Measurements from ENCODE around the gene TSEN54. TPM values are rescaled to one million over a fixed set of nuclear protein-coding genes. Genes with fewer than 3 reads are reported as not detected.
A peak's percentile ranks its signal among the peaks of the same experiment; 100 is the strongest.

Gene TSEN54
- 65.3 TPM for polyA plus RNA-seq
- long read RNA-seq, donor 1, transcript TSEN54-201 (11 exons, 1,944 nt), result major isoform, 5 of 6 reads
- long read RNA-seq, donor 1, partial matches to known transcripts, result 0 of 6 reads
- long read RNA-seq, donor 1, other reads (novel, unspliced or antisense), result 0 of 6 reads
- long read RNA-seq, donor 2, transcript TSEN54-201 (11 exons, 1,944 nt), result major isoform, 9 of 24 reads
- long read RNA-seq, donor 2, partial matches to known transcripts, result 12 of 24 reads
- long read RNA-seq, donor 2, other reads (novel, unspliced or antisense), result 0 of 24 reads
- long read RNA-seq, donor 3, result 0 reads
- long read RNA-seq, donor 4, partial matches to known transcripts, result 0 of 1 reads
- long read RNA-seq, donor 4, other reads (novel, unspliced or antisense), result 0 of 1 reads
- long read RNA-seq, donor 5, transcript TSEN54-201 (11 exons, 1,944 nt), result major isoform, 5 of 5 reads
- long read RNA-seq, donor 5, partial matches to known transcripts, result 0 of 5 reads
- long read RNA-seq, donor 5, other reads (novel, unspliced or antisense), result 0 of 5 reads
- long read RNA-seq, donor 6, transcript TSEN54-201 (11 exons, 1,944 nt), result major isoform, 12 of 23 reads
- long read RNA-seq, donor 6, partial matches to known transcripts, result 6 of 23 reads
- long read RNA-seq, donor 6, other reads (novel, unspliced or antisense), result 0 of 23 reads
- long read RNA-seq, donor 7, transcript TSEN54-201 (11 exons, 1,944 nt), result major isoform, 7 of 17 reads
- long read RNA-seq, donor 7, partial matches to known transcripts, result 7 of 17 reads
- long read RNA-seq, donor 7, other reads (novel, unspliced or antisense), result 0 of 17 reads
- long read RNA-seq, donor 8, transcript TSEN54-201 (11 exons, 1,944 nt), result major isoform, 11 of 22 reads
- long read RNA-seq, donor 8, partial matches to known transcripts, result 7 of 22 reads
- long read RNA-seq, donor 8, other reads (novel, unspliced or antisense), result 0 of 22 reads
- long read RNA-seq, donor 9, transcript TSEN54-201 (11 exons, 1,944 nt), result major isoform, 12 of 30 reads
- long read RNA-seq, donor 9, transcript TSEN54-206 (3 exons, 786 nt), result minor isoform, 5 of 30 reads
- long read RNA-seq, donor 9, partial matches to known transcripts, result 11 of 30 reads
- long read RNA-seq, donor 9, other reads (novel, unspliced or antisense), result 0 of 30 reads
- long read RNA-seq, donor 10, transcript TSEN54-201 (11 exons, 1,944 nt), result major isoform, 12 of 33 reads
- long read RNA-seq, donor 10, partial matches to known transcripts, result 16 of 33 reads
- long read RNA-seq, donor 10, other reads (novel, unspliced or antisense), result 0 of 33 reads
- long read RNA-seq, donor 11, transcript TSEN54-201 (11 exons, 1,944 nt), result major isoform, 5 of 7 reads
- long read RNA-seq, donor 11, partial matches to known transcripts, result 0 of 7 reads
- long read RNA-seq, donor 11, other reads (novel, unspliced or antisense), result 0 of 7 reads

DNA sequence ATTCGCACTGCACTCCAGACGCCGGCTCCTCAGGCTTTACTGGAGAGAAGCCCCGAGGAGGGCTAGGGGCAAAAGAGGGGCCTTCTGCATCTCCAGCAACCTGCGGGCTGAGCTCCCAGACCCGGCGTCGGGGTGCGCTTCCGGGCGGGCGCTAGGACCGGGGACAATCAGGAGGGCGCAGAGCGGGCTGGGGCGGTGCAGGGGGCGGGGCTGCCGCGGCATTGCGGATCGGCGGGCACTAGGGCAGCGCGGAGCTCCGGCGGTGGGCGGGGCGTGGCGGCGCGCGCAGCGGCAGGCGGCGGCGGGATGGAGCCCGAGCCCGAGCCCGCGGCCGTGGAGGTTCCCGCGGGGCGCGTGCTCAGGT is at the start of gene TSEN54:
Gene TSEN54, plus strand, starts transcription at position 274 of the 364 bp plus-strand sequence. Its CDS starts 33 bp downstream, at position 307.
- peaks cover 54% of the 10 kb centered on the region for H3K4me1 ChIP-seq (ENCODE audit: control insufficient read depth, insufficient read depth, low read length)
- H3K4me3 ChIP-seq (ENCODE audit: low read length), result peak within 1 kb of the TSS; percentile 91
- no peaks in the 10 kb centered on the region for H3K27me3 ChIP-seq (ENCODE audit: control insufficient read depth, insufficient read depth, low read length)
- no peaks in the 10 kb centered on the region for H3K9me3 ChIP-seq (ENCODE audit: control insufficient read depth, low read depth, low read length)
- peaks cover 39% of the 10 kb centered on the region for H3K36me3 ChIP-seq (ENCODE audit: control insufficient read depth, insufficient read depth, low read length)
- peak within 1 kb of the TSS; percentile 86 for H3K27ac ChIP-seq (ENCODE audit: low read length)
- DNase-seq, result peak; percentile 91 to 96
- no CpG with 5 or more reads among the region's 45 CpGs for WGBS (ENCODE audit: insufficient coverage, low lambda C conversion rate)

DNA sequence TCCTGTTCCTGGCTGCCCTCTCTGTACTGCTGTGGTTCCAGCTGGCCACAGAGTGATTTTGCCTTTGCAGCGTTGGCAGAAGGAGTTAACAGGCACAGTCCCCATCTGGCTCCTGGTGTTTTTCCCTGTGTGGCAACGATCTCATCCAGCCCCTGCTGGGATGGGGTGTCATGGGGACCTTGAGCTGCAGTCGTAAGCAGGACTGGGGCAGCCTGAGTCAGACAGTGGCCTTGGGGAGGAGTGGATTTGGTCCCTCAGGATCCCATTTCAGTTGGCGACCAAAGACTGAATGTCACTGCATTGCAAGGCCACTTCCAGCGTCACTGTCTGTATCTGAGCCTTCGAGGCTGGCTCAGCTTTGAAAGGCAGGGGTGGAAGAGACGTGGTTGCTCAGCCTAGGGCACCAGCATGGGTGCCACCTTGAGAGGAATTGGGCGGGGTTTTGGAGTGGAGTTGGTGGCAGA is 48.0 kb upstream of the TSEN54 start:
- no peaks in the 10 kb centered on the region for H3K4me1 ChIP-seq (ENCODE audit: control insufficient read depth, insufficient read depth, low read length)
- H3K9me3 ChIP-seq (ENCODE audit: control insufficient read depth, low read depth, low read length), result peaks cover 7% of the 10 kb centered on the region
- peaks cover 21% of the 10 kb centered on the region for H3K36me3 ChIP-seq (ENCODE audit: control insufficient read depth, insufficient read depth, low read length)
- no peaks in the 10 kb centered on the region for H3K27me3 ChIP-seq (ENCODE audit: control insufficient read depth, insufficient read depth, low read length)
- H3K4me3 ChIP-seq (ENCODE audit: low read length), result no peak overlapping the region
- H3K27ac ChIP-seq (ENCODE audit: low read length), result no peak overlapping the region
- no peak for DNase-seq
- WGBS (ENCODE audit: insufficient coverage, low lambda C conversion rate), result no CpG with 5 or more reads among the region's 8 CpGs

DNA sequence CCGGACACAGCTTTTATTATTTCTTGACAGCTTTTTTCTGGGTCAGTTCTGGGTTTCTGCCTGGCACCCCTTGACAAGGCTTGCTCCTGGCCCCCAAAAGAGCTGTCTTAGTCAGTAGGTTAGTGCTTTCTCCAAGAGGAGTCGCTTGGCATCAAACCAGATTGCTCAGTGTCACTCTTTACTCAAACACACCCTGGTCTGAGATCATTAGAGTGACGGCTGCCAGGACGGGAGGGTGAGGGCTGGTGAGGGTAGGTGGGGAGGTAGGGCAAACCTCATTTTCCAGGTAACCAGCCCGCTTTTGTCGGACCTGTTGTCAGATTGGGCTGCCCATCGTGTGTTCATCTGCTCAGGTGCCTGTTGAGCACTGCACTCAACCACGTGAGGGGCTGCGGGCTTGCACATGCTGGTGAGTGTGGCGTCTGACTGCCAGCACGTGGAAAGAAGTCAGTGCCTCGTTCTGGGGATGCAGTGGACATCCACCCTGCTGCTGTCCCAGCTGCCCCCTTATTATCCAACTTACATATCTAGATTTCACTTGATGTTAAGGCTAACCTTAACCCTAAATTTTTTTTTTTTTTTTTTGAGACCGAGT is 47.5 kb upstream of the TSEN54 start:
- no CpG with 5 or more reads among the region's 13 CpGs for WGBS (ENCODE audit: insufficient coverage, low lambda C conversion rate)
- H3K36me3 ChIP-seq (ENCODE audit: control insufficient read depth, insufficient read depth, low read length), result peaks cover 24% of the 10 kb centered on the region
- no peak for DNase-seq
- H3K27me3 ChIP-seq (ENCODE audit: control insufficient read depth, insufficient read depth, low read length), result no peaks in the 10 kb centered on the region
- no peak overlapping the region for H3K27ac ChIP-seq (ENCODE audit: low read length)
- no peak overlapping the region for H3K4me3 ChIP-seq (ENCODE audit: low read length)
- peaks cover 7% of the 10 kb centered on the region for H3K9me3 ChIP-seq (ENCODE audit: control insufficient read depth, low read depth, low read length)
- no peaks in the 10 kb centered on the region for H3K4me1 ChIP-seq (ENCODE audit: control insufficient read depth, insufficient read depth, low read length)

DNA sequence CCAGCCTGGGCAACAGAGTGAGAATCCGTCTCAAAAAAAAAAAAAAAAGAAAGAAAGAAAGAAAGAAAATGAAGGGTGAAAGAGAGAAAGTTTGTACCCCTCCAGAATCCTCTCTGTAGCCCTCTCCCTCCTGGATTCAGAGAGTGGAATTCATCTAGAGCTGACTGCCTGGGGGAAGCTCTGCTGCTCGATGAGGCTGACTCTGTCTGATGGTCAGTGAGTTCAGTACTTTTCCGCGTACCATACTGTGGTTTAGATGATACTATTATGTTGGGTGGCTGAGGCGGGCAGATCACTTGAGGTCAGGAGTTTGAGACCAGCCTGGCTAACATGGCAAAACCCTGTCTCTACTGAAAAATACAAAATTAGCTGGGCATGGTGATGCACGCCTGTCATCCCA is 45.1 kb upstream of the TSEN54 start:
- Histone ChIP-seq H3K4me3 (ENCODE audit: low read length) (no peak overlapping the region), H3K27me3 (ENCODE audit: control insufficient read depth, insufficient read depth, low read length) (no peaks in the 10 kb centered on the region), H3K36me3 (ENCODE audit: control insufficient read depth, insufficient read depth, low read length) (peaks cover 26% of the 10 kb centered on the region), H3K4me1 (ENCODE audit: control insufficient read depth, insufficient read depth, low read length) (peaks cover 8% of the 10 kb centered on the region), H3K27ac (ENCODE audit: low read length) (no peak overlapping the region), H3K9me3 (ENCODE audit: control insufficient read depth, low read depth, low read length) (peaks cover 7% of the 10 kb centered on the region)
- WGBS (ENCODE audit: insufficient coverage, low lambda C conversion rate), result 71% methylated on average over 1 of the region's 6 CpGs
- no peak for DNase-seq

DNA sequence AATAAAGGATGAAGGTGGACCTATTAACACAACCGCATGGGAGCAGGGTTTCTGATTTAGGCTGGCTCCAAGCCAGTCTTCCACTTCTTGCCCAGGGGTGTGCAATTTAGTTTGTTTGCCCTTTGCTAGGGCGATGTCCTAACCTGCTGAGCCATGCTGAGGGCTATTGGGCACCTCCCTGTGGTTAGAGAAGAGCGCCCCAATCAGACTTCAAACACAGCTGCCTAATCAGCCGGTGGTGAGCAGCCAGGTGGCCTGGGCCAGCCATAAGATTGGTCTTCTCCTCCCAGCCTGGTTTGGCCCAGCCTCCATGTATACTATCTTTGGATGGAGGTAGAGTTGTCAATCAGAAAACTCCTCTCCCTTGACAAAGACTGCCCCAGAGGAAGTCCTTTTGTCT is 44.2 kb upstream of the TSEN54 start:
- H3K36me3 ChIP-seq (ENCODE audit: control insufficient read depth, insufficient read depth, low read length), result peaks cover 26% of the 10 kb centered on the region
- H3K4me1 ChIP-seq (ENCODE audit: control insufficient read depth, insufficient read depth, low read length), result peaks cover 16% of the 10 kb centered on the region
- H3K27ac ChIP-seq (ENCODE audit: low read length), result no peak overlapping the region
- no peak overlapping the region for H3K4me3 ChIP-seq (ENCODE audit: low read length)
- H3K27me3 ChIP-seq (ENCODE audit: control insufficient read depth, insufficient read depth, low read length), result no peaks in the 10 kb centered on the region
- no peak for DNase-seq
- no CpG with 5 or more reads among the region's 4 CpGs for WGBS (ENCODE audit: insufficient coverage, low lambda C conversion rate)
- H3K9me3 ChIP-seq (ENCODE audit: control insufficient read depth, low read depth, low read length), result no peaks in the 10 kb centered on the region

DNA sequence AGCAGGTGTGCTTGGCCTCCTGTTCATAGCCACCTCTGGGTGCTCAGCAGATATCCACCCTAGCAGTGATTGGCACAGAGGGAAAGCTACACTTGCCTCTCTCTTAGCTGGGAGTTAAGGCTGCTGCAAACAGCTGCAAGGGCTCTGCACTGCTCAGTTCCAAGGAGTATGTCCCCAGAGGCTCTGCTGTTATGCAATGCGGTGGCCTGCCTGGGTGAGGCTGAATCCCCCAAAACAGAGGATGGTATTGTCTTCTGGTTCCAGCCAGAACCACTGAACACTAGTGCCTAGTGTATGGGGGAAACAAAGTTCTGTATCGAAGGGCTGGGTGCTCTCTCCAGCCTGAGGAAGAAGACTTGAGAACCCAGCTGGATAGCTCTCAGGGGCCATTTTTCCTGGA is 43.1 kb upstream of the TSEN54 start:
- Histone ChIP-seq H3K27me3 (ENCODE audit: control insufficient read depth, insufficient read depth, low read length) (no peaks in the 10 kb centered on the region), H3K4me3 (ENCODE audit: low read length) (no peak overlapping the region), H3K27ac (ENCODE audit: low read length) (no peak overlapping the region), H3K36me3 (ENCODE audit: control insufficient read depth, insufficient read depth, low read length) (peaks cover 26% of the 10 kb centered on the region), H3K9me3 (ENCODE audit: control insufficient read depth, low read depth, low read length) (no peaks in the 10 kb centered on the region), H3K4me1 (ENCODE audit: control insufficient read depth, insufficient read depth, low read length) (peaks cover 22% of the 10 kb centered on the region)
- WGBS (ENCODE audit: insufficient coverage, low lambda C conversion rate), result no CpG with 5 or more reads among the region's 2 CpGs
- no peak for DNase-seq

DNA sequence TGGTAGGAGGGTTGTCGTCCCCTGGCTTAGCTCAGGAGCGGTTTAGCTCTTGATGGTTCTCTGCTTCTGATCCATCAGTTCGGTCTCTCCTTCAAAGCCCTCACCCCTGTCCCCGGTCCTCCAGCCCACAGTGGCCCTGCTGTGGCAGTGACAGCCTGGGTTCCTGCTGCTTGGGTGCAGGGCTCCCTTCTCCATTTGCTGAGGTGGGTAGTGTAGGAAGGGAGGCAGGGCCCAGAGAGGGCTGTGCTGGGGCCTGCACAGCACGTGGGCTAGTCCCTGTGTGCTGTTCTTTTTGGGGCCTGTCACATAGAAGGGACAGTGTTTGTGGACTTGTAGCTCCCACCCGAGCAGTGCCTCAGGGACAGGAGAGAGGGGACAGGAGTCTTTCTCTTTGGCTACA is 41.6 kb upstream of the TSEN54 start:
- H3K27me3 ChIP-seq (ENCODE audit: control insufficient read depth, insufficient read depth, low read length), result no peaks in the 10 kb centered on the region
- H3K27ac ChIP-seq (ENCODE audit: low read length), result no peak overlapping the region
- WGBS (ENCODE audit: insufficient coverage, low lambda C conversion rate), result no CpG with 5 or more reads among the region's 6 CpGs
- H3K36me3 ChIP-seq (ENCODE audit: control insufficient read depth, insufficient read depth, low read length), result peaks cover 30% of the 10 kb centered on the region
- DNase-seq, result no peak
- no peaks in the 10 kb centered on the region for H3K9me3 ChIP-seq (ENCODE audit: control insufficient read depth, low read depth, low read length)
- peaks cover 22% of the 10 kb centered on the region for H3K4me1 ChIP-seq (ENCODE audit: control insufficient read depth, insufficient read depth, low read length)
- no peak overlapping the region for H3K4me3 ChIP-seq (ENCODE audit: low read length)

DNA sequence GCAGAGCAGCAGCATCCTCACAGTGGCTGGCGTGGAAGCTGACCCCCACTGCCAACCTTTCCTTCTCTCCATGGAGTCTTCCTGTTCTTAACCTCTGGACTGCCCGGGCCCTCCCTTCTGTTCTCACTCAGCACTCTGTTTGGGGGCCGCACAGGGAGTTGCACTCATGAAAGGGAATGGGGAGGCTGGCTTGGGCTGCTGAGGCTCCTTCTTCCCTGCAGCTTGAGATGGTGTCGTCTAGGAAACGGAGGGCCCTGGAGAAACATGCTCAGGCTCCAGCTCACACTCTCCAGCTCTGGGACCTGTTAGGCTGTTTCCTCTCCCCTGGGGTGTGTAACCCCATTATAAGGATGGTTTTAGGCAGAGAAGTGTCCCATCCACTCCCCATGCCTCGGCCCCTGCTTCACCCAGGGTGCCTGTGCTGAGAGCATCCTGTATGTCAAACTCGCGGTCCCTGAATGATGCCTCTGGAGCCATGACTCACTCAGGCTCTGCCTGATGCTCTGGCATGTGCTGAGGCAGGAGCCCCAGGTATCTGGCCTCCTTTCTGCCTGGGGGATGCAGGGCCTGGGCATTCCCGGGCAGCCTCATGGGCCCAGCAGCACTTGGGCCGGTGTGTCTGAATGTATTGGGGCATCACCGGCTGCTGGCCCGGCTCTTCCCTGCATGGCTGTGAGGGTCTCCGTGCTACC is 41.0 kb upstream of the TSEN54 start:
- no CpG with 5 or more reads among the region's 13 CpGs for WGBS (ENCODE audit: insufficient coverage, low lambda C conversion rate)
- H3K27me3 ChIP-seq (ENCODE audit: control insufficient read depth, insufficient read depth, low read length), result no peaks in the 10 kb centered on the region
- peak overlapping the region; percentile 60 for H3K27ac ChIP-seq (ENCODE audit: low read length)
- peaks cover 30% of the 10 kb centered on the region for H3K36me3 ChIP-seq (ENCODE audit: control insufficient read depth, insufficient read depth, low read length)
- H3K9me3 ChIP-seq (ENCODE audit: control insufficient read depth, low read depth, low read length), result no peaks in the 10 kb centered on the region
- DNase-seq, result no peak
- peaks cover 22% of the 10 kb centered on the region for H3K4me1 ChIP-seq (ENCODE audit: control insufficient read depth, insufficient read depth, low read length)
- no peak overlapping the region for H3K4me3 ChIP-seq (ENCODE audit: low read length)

DNA sequence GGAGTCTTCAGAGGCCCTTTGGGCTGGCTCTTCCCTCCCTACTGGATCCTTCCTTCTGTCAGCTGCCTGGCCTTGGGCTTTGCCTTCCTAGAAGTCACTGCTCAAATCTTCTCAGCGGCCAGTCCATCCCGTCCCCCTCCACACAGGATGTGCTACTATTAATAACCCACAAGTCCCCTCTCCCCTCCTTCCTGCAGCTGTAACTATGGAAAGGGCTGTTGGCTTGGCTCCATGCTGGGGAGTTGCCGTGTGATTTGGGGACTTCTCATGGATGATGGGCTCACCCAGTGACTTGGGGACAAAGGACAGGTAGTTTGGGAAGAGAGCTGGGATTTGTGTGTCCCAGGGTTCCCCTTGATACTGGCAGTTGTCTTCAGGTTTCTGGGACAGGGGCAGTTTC is 40.5 kb upstream of the TSEN54 start:
- no peak overlapping the region for H3K4me3 ChIP-seq (ENCODE audit: low read length)
- H3K27ac ChIP-seq (ENCODE audit: low read length), result peak overlapping the region; percentile 60
- no peak for DNase-seq
- no peaks in the 10 kb centered on the region for H3K9me3 ChIP-seq (ENCODE audit: control insufficient read depth, low read depth, low read length)
- no CpG with 5 or more reads among the region's 3 CpGs for WGBS (ENCODE audit: insufficient coverage, low lambda C conversion rate)
- H3K27me3 ChIP-seq (ENCODE audit: control insufficient read depth, insufficient read depth, low read length), result no peaks in the 10 kb centered on the region
- H3K36me3 ChIP-seq (ENCODE audit: control insufficient read depth, insufficient read depth, low read length), result peaks cover 30% of the 10 kb centered on the region
- peaks cover 24% of the 10 kb centered on the region for H3K4me1 ChIP-seq (ENCODE audit: control insufficient read depth, insufficient read depth, low read length)

All from large intestine (tissue), 12 donors.